ENCODE measurements around the gene CELSR1. TPM values are rescaled to one million over a fixed set of nuclear protein-coding genes. Genes with fewer than 3 reads are reported as not detected.
A peak's percentile ranks its signal among the peaks of the same experiment; 100 is the strongest.

The CELSR1 gene
- total and polyA plus RNA-seq, 2 donors (not counting 1 experiment from before 2014, with no cell fraction given) = 30.2 to 34.8 TPM

GRCh38 chr22:46353483-46354105 lies 183.8 kb downstream of the CELSR1 start:
- Histone ChIP-seq H3K4me3 (ENCODE audit: control extremely low read depth in 1 of 5, extremely low read depth in 1 of 5, insufficient read depth in 1 of 5, low read depth in 2 of 5, low read length in 4 of 5) (no peak overlapping the region), H3K79me2 (ENCODE audit: control insufficient read depth, insufficient read depth, low read length) (peaks cover 4% of the 10 kb centered on the region), H3K27me3 (replicated peaks in 1 of 4; ENCODE audit: control extremely low read depth in 1 of 4, control insufficient read depth in 3 of 4, insufficient read depth in 4 of 4, low read length in 3 of 4) (no peaks in the 10 kb centered on the region), H2AFZ (ENCODE audit: insufficient read depth, low read depth, low read length, poor library complexity, severe bottlenecking) (no peak overlapping the region), H3K4me2 (replicated peaks; ENCODE audit: low read depth, low read length, poor library complexity, severe bottlenecking) (no peak overlapping the region), H3K9me3 (ENCODE audit: control extremely low read depth in 1 of 3, control insufficient read depth in 2 of 3, insufficient read depth in 1 of 3, low read length in 2 of 3) (no peaks in the 10 kb centered on the region), H3K27ac (ENCODE audit: low read length in 2 of 2) (no peak overlapping the region), H4K20me1 (ENCODE audit: control insufficient read depth, insufficient read depth, low read length, poor library complexity, severe bottlenecking) (peaks cover 62% of the 10 kb centered on the region), H3K36me3 (replicated peaks in 1 of 2; ENCODE audit: control extremely low read depth in 1 of 2, control insufficient read depth in 1 of 2, extremely low read depth in 1 of 2, insufficient read depth in 2 of 2, low read length in 1 of 2) (peaks cover 3 to 84% of the 10 kb centered on the region in 2 experiments), H3K4me1 (ENCODE audit: control insufficient read depth in 2 of 2, insufficient read depth in 2 of 2, low read length in 2 of 2) (peaks cover 0 to 30% of the 10 kb centered on the region in 2 donors), H3K9ac (ENCODE audit: low read length) (no peak overlapping the region)
- POLR2A ChIA-PET = no interaction called here
- ATAC-seq (ENCODE audit: low read depth) (no peak), DNase-seq (no peak)
- WGBS (ENCODE audit: insufficient coverage) = 95% methylated on average over 8 of the region's 8 CpGs
- CTCF ChIA-PET = interaction anchor here (7.6 kb wide), 1 partner anchor 189 kb away, joined by 56 read pairs; no protein-coding TSS in a partner anchor
- Mint-ChIP-seq H3K4me3 (no peak overlapping the region), H3K27ac (peak overlapping the region; percentile 20), H3K4me1 (peaks cover 13% of the 10 kb centered on the region), H3K9me3 (ENCODE audit: insufficient read depth) (no peaks in the 10 kb centered on the region), H3K27me3 (no peaks in the 10 kb centered on the region)
- intact Hi-C loops (cut with micrococcal nuclease) = loop anchor here (10.0 kb wide), 1 partner anchor 331 kb away; no protein-coding TSS in a partner anchor
- TF ChIP-seq CTCF (IDR thresholded peaks at IDR 0.05) = no peak
- no peak for TF ChIP-seq EZH2 (IDR thresholded peaks at IDR 0.05; ENCODE audit: borderline replicate concordance, insufficient read depth, low read depth, low read length, poor library complexity, severe bottlenecking)

GRCh38 chr22:46352691-46353386 lies 184.6 kb downstream of the CELSR1 start:
- TF ChIP-seq CTCF (IDR thresholded peaks at IDR 0.05) (no peak), EZH2 (IDR thresholded peaks at IDR 0.05; ENCODE audit: borderline replicate concordance, insufficient read depth, low read depth, low read length, poor library complexity, severe bottlenecking) (no peak)
- POLR2A ChIA-PET = no interaction called here
- WGBS (ENCODE audit: insufficient coverage) = 88% methylated on average over 20 of the region's 20 CpGs
- H3K27me3 ChIP-seq (replicated peaks in 1 of 4; ENCODE audit: control extremely low read depth in 1 of 4, control insufficient read depth in 3 of 4, insufficient read depth in 4 of 4, low read length in 3 of 4) = no peaks in the 10 kb centered on the region
- H3K79me2 ChIP-seq (ENCODE audit: control insufficient read depth, insufficient read depth, low read length) = peaks cover 9% of the 10 kb centered on the region
- H3K36me3 ChIP-seq (replicated peaks in 1 of 2; ENCODE audit: control extremely low read depth in 1 of 2, control insufficient read depth in 1 of 2, extremely low read depth in 1 of 2, insufficient read depth in 2 of 2, low read length in 1 of 2) = peaks cover 5 to 92% of the 10 kb centered on the region in 2 experiments
- H3K27ac ChIP-seq (ENCODE audit: low read length in 2 of 2) = no peak overlapping the region
- Mint-ChIP-seq H3K4me1 (peaks cover 13% of the 10 kb centered on the region), H3K9me3 (ENCODE audit: insufficient read depth) (no peaks in the 10 kb centered on the region), H3K27ac (peak overlapping the region; percentile 20), H3K27me3 (no peaks in the 10 kb centered on the region), H3K4me3 (no peak overlapping the region)
- ATAC-seq (ENCODE audit: low read depth) = peak; percentile 81
- peaks cover 62% of the 10 kb centered on the region for H4K20me1 ChIP-seq (ENCODE audit: control insufficient read depth, insufficient read depth, low read length, poor library complexity, severe bottlenecking)
- no peak overlapping the region for H3K9ac ChIP-seq (ENCODE audit: low read length)
- peaks cover 0 to 30% of the 10 kb centered on the region in 2 donors for H3K4me1 ChIP-seq (ENCODE audit: control insufficient read depth in 2 of 2, insufficient read depth in 2 of 2, low read length in 2 of 2)
- intact Hi-C loops (cut with micrococcal nuclease) = loop anchor here (10.0 kb wide), 1 partner anchor 332 kb away; no protein-coding TSS in a partner anchor
- DNase-seq = no peak
- H3K4me2 ChIP-seq (replicated peaks; ENCODE audit: low read depth, low read length, poor library complexity, severe bottlenecking) = no peak overlapping the region
- no peak overlapping the region for H3K4me3 ChIP-seq (ENCODE audit: control extremely low read depth in 1 of 5, extremely low read depth in 1 of 5, insufficient read depth in 1 of 5, low read depth in 2 of 5, low read length in 4 of 5)
- no peaks in the 10 kb centered on the region for H3K9me3 ChIP-seq (ENCODE audit: control extremely low read depth in 1 of 3, control insufficient read depth in 2 of 3, insufficient read depth in 1 of 3, low read length in 2 of 3)
- CTCF ChIA-PET = interaction anchor here (0.6 to 7.6 kb wide), 3 partner anchors 12 to 189 kb away, joined by 3 to 56 read pairs (median 3); no protein-coding TSS in a partner anchor
- H2AFZ ChIP-seq (ENCODE audit: insufficient read depth, low read depth, low read length, poor library complexity, severe bottlenecking) = no peak overlapping the region
